OCI-LY3 (cell line): Measurements from ENCODE around the gene MPRIP.

Experiments
- CTCF ChIP-seq: fragments of 200-600, 300-600 bp; sonication (generic); IDR thresholded peaks from 2 replicates; pipeline ENCODE4 v1.5.1; 2014; ENCODE audit warnings: antibody characterized with exemption, low read length, low read depth
- EZH2phosphoT487 ChIP-seq: fragments of 200-600 bp; shearing (Covaris generic); IDR thresholded peaks from 2 replicates; pipeline ENCODE4 v1.6.1; 2018; ENCODE audit warnings: antibody characterized with exemption, mixed run types, low read depth

- no peak for TF ChIP-seq CTCF
- no peak for TF ChIP-seq EZH2phosphoT487
Observed at GRCh38 chr17:17132746-17133145, 90.5 kb downstream of the MPRIP start.
